Activated CD4-positive, alpha-beta T cell treated with anti-CD3 and anti-CD28 coated beads, Interleukin-2, amount 50 U/mL, for 16 hours (primary cell): ENCODE results near the gene CTDP1.

Source experiments
- DNase-seq: peaks from one replicate; pipeline ENCODE4 v3.0.0-alpha.2; 2020

The CTDP1 gene

DNA sequence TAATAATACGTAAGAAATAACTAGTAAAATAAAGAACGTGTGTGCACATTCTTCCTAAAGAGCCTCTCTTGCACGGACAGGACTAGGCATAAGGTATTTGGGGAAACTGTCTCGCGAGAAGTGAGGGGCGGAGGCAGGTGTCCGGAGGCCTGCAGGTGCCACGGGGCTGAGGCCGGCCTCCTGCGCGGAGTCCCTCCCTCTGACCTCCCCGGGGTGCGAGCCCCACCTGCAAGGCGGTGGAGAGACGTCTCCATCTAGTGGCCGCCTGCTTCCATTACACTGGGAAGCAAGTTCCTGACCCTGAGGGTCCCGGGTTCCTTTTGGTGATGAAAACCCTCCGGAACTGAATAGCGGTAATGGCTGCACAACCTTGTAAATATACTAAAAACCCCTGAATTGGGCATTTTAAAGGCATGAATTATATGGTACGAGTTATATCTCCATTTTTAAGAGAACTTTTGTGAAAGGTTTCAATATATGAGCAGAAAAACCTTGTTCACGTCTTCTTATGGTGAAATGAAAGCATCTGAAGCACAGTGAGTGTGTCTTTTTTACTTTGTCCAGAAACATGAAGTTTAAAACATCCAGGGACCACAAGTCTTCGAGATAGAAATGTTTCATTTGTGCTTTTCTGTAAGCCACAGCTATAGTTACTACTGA, 35.5 kb upstream of the CTDP1 start:
- peak; percentile 71 for DNase-seq

DNA sequence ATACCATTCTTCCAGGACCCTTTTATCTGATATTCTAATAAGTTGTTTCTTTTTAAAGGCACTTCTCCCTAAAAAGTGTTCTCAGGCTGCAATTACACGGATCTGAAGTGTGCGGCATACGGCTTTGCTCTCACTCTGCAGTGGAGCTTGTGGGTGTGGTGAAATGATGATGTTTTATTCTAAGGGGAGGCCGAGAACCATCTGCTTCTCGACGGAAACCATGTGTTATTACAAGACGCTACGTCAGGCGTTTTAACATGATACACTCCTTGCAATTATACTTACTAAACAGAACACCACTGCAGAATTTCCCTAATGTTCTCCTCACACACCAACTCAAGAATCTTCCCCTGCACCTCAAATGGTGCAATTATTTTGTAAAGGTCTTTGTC, 34.9 kb upstream of the CTDP1 start:
- no peak for DNase-seq

DNA sequence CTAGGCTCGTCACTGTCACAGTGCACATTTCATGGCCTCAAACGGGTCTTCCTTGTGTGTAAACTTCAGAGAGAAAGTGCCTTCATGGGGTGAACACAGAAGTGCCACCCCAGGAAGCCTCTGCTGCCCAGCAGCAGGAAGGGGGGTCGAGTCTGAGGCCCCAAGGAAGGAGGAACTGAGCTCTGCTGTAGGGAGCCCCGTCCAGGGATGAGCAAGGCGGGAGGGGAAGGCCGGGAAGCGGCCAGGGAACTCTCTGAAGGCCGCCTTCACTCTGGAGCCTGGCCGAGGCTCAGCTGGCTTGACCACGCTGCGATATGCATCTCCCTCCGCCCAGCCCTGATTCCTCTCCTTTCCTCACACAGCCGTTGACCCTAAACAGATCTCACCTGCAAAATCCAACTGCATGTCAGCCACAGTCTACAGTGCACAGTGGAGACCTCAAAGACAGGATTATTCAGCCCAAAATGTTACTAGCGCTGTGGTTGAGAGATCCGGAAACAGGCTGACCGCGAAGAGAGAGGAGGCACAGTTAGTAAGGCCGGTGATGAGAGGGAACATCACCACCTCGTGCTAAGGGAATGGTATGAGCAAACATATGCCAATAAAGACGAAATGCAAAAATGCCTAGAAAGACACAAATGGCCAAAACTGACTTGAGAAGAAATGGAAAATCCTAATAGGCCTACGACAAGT, 34.2 kb upstream of the CTDP1 start:
- DNase-seq, result no peak

DNA sequence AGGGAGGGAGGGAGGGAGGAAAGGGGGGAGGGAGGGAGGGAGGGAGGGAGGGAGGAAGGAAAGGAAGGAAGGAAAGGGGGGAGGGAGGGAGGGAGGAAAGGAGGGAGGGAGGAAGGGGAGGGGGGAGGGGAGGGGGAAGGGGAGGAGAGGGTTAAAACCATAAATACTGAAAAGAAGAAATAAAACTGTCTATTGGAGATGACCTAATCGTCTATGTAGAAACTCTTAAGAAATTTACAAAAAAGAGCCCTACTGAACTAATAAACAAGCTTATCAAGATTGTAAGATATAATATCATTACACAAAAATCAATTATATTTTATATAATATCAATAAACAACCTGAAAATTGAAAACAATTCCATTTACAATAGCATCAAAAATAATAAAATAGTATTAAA, 32.3 kb upstream of the CTDP1 start:
- no peak for DNase-seq

DNA sequence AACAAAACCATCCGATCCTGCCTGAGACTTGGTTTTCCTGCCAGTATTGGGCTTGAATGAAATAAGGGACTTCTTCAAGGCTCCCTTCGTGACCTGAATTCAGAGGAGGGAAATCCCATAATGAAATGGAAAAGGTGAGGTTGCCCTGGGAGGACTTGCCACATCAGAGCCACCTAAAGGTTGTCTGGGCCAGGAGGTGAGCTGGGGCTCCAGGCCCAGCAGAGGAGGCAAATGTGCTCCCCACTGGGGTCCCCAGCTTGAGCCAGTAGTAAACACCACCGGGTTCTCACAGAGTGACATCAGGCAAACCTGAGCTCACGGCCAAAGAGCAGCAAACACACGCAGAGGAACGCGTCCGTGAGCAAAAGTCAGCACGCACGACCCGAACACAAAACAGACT, 28.6 kb upstream of the CTDP1 start:
- no peak for DNase-seq

DNA sequence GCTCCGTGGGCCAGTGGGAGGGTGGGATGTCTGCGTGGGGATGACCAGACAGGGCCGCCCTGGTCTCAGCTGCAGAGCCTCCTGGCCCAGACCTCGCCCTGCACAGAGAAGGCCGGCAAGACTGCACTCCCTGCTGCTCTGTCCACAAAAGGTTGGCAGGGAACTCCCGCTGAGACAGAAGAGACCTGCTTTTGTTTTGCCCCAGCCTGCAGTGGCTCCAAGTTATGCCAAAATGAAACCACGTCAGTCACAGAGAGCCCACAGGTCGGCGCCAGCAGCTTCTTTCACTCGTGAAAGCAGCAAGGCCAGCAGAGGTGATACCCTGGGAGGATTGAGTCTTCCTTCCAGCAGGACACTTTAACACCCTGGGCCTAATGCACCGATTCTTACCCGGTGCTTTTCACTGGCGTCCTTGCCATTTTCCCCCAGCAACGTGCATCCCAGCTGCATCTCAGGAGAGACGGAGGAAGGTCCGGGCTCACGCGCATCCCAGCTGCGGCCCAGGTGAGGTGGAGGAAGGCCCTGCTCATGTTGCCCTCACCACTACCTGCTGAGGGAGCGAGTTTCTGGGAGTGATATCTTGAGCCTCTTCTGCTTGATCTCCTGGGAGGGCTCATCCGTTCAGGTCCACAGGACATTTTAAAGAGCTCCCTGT, 22.1 kb upstream of the CTDP1 start:
- DNase-seq, result no peak

DNA sequence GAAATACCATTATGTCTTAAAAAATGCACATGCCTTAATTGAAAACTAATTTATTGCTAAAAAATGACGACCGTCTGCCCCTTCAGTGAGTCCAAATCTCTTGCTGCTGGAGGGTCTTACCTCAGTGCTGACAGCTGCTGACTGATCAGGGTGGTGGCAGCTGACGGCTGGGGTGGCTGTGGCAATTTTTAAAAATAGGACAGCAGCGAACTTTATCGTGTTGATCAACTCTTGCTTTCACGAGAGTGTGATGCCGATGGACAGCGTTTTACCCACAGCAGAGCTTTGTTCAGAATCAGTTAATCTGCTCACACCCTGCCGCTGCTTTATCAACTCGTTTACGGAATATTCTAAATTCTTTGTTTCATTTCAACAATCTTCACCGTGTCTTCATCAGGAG, 21.2 kb upstream of the CTDP1 start:
- DNase-seq, result no peak

DNA sequence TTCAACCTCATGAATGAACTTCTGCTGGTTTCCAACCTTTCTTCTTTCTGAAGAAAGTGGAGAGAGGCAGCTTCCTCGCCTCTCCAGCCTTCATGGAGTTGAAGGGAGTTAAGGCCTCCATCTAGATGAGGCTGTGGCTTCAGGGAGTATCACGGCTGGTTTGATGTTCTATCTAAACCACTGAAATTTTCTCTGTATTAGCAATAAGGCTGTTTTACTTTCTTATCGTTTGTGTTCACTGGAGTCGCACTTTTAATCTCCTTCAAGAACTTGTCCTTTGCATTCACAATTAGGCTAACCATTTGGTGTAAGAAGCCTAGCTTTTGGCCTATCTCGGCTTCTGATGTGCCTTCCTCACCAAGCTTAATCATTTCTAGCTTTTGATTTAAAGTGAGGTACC, 19.9 kb upstream of the CTDP1 start:
- no peak for DNase-seq

DNA sequence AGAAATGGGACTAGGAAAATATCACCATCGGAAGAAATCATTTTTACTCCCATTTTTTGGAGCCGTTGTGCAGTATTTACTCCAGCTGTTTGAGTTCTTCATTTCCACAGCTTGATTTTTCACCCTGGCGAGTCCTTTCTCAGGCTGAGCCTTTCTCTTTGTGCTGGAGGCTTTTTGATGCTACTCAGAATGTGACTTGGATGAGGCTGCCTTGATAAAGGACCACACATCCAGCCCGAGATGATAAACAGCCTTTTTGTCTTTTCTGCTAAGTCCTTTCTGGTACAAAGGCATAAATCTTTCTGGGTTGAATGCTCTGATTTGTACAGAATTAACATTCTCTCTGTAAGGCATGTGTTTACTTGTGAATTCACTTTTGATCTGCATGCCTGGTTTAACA, 17.6 kb upstream of the CTDP1 start:
- DNase-seq, result no peak

DNA sequence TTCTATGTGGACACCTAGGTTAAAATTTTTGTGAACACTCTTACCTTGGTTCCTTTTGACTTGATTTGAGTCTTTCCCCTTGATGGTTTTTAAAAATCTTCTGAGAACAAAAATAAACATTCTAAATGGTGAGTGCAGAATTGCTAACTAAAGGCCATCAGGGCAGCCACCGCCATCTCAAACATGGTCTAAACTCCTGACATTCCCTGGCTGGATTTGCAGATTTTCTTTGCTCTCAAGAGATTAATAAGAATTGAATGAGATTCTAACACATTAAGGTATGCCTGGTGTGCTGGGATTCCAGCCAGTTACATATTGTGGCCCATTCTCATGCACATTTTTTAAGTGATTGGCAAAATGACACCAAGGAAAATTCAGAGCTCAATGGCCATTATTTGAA, 17.2 kb upstream of the CTDP1 start:
- DNase-seq, result no peak

DNA sequence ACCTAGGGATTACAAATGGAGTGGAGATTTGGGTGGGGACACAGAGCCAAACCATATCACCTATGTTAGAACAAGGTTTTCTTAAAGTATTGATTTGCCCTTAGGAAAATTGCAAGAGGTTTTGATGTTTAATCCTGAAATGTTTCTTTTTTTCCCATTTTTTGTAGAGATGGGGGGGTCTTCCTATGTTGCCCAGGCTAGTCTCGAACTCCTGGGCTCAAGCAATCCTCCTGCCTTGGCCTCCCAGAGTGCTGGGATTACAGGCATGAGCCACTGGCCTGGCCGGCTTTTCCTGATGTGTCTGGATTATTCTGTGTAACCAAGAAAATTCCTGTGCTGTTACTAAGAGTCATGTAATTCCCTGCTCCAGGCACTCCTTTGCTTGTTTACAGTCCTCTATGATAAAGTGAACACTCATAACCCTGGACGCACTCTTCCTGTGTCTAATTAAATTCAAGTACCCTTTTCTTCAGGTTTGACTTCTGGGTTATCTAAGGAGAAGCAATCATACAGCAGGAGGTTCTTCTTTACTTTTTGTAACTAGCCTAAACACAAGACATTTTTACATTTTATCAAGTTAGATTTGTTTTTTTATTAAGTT, 15.0 kb upstream of the CTDP1 start:
- DNase-seq, result no peak

DNA sequence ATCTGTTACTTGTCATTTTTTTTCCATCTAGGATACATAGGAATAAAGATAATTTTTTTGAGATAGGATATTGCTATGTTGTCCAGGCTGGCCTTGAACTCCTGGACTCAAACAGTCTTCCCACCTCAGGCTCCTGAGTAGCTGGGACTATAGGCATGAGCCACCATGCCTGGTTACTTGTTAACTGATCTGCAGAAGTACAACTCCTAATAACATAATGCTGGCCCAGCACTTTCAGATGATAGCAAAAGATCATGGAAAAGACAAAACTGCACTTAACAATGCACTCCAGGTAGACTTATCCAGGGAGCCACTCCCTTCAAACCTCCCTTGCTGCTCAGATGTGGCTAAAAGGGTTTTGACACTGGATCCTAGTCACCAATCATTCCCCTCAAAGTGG, 11.4 kb upstream of the CTDP1 start:
- no peak for DNase-seq

DNA sequence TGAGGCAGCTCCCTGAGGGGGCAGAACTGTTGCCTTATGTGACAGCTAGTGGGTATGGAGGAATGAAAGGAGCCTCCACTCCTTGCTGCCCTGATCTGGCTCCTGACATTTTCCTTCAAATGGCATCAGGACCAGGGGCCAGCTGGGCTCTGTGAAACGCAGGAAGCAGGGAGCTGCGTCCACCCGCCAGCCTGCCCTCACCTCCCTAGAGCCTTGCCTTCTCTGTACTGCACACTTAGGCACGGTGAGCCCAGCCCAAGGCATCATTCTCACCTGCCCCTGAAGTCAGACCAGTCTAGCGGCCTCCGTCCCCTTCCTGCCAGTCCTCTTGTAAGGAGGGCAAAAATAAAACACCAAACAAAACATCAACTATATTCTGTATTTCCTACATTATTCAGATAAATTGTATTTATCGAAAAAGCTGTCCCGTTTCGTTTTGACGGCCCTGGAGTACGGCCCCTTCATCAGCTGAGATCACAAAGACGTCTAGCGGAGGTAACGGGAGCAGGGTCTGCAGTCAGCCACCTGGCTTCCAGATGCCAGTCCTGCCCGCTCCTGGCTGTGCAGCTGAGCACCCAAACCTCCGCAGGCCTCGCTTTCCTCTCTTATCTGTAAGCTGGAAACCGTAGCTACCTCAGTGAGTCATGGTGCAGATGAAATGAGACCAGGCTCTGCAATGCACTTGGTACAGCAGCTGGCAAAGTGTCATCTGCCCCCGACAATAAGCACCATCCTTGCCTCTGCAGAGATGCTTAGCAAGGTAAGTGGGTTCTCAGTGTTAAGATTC, 6.9 kb upstream of the CTDP1 start:
- DNase-seq, result no peak

DNA sequence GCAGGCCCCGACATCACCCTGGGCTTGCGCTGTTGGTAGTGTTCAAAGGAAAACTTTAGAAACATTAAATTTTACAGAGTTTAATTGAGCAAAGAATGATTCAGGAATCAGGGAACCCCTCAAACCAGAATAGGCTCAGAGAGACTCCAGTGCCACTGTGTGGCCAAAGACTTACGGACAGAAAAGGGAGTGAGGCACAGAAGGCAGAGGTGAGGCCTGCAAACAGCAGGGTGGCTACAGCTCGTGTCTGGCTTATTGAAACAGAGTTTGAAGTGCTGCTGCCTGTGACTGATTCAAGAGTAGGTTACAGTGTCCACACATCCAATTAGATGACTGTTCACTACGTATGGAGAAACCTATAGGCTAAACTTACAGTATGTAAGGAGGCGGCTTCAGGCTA, 2.4 kb upstream of the CTDP1 start:
- DNase-seq, result no peak

DNA sequence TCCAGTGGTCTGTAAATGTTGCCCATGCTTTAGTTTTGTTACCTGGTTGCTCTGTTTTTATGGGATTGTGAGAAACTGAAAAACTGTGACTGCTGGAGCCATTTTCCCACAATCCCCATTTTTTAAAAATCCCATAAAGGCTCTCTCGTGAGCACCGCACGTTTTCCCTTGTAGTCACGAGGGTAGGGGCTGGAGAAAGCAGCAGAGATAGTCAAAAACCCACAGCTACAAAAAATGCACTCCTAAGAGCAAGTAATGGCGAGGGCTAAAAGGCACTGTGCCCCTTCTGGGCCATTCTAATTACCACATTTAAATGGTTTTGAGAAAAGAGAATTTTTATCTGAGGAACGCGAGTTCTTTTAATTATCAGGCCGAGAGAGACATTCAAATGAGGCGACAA, 1.8 kb upstream of the CTDP1 start:
- no peak for DNase-seq

DNA sequence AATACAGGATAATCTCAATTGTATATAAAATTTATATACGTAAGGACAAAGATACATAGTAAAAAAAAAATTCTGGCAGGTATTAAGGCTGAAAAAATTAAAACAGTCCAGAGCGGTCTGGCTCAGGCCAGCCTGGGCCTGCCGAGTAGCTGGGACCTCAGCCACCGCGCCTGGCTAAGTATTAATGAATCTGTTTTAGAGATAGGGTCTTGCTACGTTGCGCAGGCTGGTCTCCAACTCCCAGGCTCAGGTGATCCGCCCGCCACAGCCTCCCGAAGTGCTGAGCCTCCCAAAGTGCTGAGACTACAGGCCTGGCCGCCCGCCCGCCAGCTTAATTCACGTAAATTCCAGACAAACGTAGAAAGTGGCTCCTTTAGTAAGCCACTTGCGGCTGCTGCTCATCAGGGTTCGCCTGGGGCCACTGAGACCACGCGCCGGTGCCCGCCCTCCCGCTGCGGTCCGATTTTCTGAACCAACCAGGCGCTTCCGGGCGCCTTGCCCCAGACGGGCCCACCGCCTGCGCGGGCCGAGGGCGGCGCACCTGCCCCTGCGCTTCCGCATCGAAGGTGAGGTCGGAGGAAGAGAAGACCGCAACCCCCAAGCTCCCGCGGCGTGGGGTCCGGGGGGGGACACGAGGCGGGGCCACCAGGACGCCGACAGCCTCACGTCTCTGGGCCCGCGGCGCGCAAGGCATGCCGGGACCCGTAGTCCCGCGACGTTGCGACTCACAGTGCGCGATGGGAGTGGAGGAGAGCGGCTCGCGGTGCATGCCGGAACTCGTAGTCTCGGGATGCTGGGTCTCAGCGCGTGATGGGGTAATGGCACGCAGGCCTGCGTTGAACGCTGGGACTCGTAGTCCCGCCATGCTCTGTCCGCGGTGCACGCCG, 695 bp upstream of the CTDP1 start:
- DNase-seq, result peak; percentile 99

DNA sequence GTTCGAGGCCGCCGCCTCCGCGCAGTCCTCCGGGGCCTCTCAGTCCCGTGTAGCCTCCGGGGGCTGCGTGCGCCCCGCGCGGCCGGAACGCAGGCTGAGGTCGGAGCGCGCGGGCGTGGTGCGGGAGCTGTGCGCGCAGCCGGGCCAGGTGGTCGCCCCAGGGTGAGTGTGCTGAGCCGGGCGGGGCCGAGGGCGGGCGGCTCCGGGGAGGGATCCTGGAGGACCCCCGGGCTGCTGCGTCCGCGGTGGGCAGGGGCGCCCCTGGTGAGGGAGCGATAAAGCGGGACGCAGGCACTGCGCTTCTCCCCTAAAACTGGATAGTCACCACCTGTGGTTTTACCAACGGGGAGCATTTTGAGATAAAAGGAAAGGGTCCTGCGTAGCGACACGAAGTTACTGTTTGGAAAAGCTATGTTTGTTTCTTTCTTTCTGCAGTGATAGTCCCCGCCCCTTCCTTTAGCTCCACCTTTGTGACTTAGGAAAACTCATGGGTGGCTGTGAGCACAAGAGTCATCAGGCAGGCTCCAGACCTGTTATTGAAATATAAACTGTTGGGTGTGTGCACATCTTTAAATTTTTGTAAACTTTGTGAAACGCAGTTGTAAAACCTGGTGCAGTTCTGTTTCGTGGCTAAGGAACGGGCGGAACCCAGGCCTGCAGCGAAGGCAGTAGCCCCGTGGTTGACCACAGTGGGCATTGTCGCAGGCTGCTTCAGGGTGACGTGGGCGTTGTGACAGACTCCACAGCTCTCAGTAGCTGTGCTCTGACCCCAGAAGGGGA, 687 bp downstream of the CTDP1 start:
- DNase-seq, result peak; percentile 44

DNA sequence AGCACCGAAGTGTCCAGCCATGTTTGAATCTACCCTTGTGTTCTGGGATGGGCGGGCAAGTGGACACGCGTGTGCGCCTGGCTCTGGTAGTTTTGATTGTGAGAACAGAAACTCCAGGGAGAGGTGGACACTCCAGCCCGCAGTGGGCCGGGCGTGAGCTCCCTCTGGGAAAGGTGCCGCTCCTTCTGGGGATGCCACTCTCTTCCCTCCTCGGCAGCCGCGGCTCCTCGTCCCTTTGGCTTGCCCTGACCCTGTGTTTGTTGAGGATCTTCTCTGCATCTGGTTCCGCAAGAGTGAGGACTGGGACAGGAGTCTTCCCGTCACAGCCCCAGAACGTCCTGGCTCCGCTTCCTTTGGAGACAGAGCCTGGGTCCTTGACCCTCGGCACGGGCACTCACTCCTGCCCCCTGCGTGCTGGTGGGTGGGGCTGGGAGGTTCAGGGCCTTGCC, 1.3 kb downstream of the CTDP1 start:
- no peak for DNase-seq

DNA sequence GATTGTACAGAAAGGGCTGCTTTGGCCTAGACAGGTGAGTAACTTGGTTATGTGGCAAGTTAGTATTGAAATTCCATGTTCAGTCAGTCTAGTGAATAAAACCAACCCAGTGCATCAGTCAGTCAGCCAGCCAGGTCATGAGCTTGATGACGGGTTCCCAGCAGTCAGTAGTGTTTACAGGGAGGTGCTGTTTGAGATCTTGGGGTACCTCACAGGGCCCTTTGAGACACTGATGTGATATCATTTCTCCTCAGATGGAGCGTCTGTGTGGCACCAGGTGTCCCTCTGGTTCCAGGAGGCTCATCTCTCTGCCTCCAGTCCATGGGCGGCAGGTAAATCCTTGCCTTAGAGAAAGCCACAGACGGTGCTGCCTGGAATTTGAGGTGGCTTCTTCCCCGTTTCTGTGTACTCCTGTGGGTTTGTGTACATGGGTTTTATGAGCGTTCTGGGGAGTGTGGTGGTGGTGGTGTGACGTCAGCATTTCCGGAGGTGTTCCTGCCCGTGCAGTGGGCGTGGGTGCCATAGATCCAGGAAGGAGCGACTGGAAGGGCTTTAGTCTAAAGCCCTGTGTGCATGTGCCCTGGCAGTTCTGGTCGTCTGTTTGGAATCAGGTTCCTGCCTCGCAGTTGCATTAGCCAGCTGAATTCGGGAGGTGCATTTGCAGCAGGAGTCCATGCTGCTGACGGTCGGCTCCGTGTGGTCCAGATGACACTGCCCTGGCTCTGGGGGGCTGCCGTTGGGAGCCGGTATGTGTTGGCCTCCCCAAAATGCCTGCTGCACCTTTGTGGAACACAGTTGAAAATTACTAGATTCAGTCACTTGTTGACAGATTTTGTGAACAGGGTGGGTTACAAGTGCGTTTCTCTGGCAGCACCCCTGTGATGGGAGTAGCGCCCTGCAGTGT, 2.1 kb downstream of the CTDP1 start:
- DNase-seq, result peak; percentile 81

DNA sequence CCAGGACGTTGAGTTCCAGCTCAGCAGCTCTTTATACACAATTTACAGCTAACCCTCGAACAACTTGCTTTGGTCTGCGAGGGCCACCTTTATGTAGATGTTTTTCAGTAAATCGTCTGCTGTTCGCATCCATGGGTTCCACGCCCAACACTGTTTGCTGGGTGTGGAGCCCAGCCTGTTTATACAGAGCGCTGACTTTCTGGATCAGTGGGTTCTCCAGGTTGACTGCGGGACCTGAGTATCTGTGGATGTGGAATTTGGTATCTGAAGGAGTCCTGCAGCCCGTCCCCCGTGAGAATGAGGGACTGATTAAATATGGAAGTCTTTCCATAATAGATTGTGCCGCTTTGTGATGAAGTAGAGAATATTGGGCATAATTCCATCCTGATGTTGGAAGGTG, 2.9 kb downstream of the CTDP1 start:
- no peak for DNase-seq
